Renal cortical epithelial cell (primary cell): ENCODE measurements around the gene OR51E1. TPM values are rescaled to one million over a fixed set of nuclear protein-coding genes. Genes with fewer than 3 reads are reported as not detected.

Source experiments
- DNase-seq: peaks from one replicate; pipeline ENCODE4 v3.0.0-alpha.2; 2011; ENCODE audit warnings: low read depth
- total RNA-seq: library from RNA; depleted of rRNA; stranded (reverse); fragments of >200 nt; gene quantifications from 2 replicates; pipeline ENCODE4 v1.2.3, GENCODE V29; 2014

Gene OR51E1
- total RNA-seq, 1 donor from 2014 or later: not detected

DNA sequence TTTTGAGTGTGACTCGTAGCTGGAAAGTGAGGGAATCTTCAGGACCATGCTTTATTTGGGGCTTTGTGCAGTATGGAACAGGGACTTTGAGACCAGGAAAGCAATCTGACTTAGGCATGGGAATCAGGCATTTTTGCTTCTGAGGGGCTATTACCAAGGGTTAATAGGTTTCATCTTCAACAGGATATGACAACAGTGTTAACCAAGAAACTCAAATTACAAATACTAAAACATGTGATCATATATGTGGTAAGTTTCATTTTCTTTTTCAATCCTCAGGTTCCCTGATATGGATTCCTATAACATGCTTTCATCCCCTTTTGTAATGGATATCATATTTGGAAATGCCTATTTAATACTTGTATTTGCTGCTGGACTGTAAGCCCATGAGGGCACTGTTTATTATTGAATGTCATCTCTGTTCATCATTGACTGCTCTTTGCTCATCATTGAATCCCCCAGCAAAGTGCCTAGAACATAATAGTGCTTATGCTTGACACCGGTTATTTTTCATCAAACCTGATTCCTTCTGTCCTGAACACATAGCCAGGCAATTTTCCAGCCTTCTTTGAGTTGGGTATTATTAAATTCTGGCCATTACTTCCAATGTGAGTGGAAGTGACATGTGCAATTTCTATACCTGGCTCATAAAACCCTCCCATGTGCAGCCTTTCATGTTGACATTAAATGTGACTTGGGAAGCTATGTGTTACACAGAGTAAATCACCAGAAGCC lies 11.0 kb downstream of the OR51E1 start:
- DNase-seq: no peak

DNA sequence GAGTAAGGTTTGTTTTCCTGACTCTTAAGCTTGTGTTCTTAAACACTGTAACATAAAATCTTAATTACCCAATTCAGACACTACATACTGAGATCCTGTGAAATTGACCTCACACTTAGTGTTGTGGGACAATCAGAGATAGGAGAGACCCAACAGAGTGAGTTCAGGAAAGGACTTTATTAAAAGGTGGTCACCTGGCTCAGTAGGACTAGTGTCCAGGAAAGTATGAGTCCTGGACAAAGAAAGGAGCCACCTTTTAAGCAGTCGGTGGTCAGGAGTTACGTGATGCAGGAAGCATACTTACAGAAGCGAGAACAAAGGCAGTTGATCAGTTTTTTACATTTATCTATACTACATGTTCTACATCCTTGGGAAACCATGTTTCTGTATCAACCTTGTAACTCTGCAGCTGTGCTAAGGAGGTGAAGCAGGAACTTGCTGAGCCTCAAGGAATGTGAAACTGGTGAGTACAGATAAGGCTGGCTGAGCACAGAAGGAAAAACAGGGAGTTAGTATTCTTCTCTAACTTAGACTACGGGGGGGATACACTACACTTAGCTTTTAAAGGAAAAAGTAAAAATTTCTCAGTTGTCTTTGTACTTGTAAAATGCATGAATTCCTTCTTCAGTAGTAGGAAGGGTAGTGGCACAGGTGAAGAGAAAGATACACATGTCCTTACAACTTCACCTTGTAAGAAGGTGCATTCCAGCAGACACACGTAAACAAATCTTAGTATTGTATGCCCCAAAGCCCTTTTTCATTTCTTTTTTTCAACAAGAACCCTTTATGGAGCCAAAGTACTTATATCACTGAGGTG lies 15.1 kb downstream of the OR51E1 start:
- peak; percentile 19 for DNase-seq

DNA sequence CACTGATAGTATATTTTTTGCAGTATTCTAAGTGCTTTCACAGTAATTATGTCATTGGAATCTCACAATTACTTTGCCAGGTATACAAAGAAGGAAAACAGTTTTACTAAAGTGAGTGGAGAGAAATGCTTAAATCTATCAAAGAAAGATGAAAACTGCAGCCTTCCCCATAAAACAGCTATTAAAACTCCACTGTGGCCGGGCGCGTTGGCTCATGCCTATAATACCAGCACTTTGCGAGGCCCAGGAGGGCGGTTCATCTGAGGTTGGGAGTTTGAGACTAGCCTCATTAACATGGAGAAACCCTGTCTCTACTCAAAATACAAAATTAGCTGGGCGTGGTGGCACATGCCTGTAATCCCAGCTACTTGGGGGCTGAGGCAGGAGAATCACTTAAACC lies 19.1 kb downstream of the OR51E1 start:
- DNase-seq: no peak

DNA sequence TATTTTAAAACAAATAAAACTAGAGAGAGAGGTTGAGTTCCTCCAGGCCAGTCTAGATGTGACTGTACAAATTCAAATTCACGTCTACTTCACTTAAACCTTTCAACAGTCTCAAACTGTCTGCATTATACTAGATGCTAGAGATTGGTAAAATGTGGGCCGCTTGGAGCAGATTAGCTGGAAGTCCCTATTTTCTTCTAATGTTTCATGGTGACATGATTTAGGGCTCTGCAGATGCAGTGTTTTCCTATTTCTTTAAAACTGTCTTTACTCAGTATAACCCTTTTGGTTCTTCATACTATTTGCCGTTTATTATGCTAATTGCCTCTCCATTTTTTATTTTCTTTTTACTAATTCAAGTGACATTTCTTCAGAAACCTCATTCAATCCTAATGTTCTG lies 20.4 kb downstream of the OR51E1 start:
- DNase-seq: no peak

DNA sequence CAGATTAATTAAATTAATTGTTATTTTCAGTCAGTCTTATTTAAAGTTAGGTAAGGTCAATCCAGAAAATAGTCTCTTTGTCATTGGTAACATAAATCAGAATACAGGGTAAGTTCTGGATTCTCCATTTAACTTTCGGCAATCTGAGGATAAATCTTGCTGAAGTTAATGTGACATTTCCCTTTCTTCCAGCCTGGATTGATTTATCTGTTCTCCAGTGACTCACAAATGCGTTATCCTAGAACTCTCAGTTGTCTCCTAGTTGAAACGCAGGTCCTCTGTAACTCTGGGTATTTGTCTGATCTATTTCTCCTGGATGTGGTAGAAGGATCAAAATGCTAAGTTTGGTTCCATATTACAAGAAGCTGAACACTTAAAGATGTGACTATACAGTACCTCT lies 21.0 kb downstream of the OR51E1 start:
- DNase-seq: no peak

DNA sequence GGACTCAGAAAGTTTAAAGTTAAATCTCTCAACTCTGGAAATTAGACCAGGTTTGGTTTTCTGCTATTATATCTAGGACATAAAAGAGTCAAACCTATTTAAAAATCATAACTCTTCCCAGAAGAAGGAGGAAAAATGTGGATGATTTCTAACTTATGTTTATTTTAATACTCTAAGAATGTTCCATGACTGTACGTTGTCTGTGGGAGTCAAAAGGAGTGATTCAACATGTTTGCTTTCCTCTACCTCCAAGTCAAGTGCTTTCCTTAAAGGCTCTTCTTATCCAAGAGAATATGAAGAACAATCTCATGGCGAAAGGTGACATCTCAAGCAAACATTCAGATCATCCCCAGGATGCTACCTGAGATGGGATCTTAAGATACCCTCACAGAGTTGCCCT lies 21.6 kb downstream of the OR51E1 start:
- DNase-seq: no peak

DNA sequence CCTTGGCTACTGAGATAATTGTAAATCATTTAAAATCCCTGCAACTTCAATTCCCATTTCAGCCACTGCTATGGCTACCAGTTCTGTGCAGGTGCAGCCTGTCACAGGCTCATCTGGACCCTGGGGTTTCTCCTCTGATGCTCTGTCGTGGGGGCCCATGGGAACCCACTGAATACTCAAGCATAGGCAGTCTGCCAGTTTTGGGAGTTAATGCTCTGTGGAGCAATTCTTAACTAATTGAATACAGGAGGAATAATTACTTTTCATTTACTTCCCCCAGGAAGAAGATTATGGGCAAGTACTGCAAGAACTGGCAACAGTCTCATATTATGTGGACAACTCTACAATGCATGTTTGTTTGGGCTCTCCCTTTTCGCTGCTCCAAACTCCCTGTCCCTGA lies 28.0 kb downstream of the OR51E1 start:
- no peak for DNase-seq

DNA sequence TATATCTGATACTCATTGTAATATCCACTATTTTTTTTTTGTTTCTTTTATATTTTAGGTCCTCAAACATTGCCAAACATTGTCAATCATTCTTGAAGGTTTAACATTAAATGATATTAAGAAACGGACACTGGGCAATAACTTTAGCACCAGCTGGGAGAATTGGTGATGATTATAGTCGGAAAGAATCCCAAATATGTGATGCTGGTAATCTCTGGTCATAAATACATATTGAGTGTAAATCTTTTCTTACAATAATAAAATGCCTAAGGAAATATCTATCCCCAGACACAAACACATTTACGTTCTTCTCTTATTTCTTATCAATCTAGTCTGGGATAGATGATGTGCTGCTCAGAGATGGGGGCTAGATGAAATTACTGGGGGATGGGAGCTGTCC lies 28.7 kb downstream of the OR51E1 start:
- DNase-seq: peak; percentile 19

DNA sequence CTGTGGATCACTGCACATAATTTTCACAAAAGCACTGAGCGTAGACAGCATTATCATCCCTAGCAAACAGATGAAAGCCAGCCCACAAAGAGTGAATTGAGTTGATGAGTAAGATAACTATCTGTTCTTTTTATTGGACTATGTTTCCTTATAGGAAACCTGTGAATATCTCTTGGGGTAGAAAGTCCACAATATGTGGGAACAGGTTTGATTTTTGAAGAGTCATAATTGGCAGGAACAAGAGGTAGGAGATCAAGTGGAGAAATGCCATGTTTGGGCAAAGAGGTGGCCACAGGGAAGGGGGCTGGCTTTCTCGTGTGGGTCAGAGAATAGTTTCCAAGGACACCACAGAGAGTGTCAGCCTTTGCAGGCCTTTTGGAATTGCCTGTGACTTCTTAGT lies 30.0 kb downstream of the OR51E1 start:
- DNase-seq: no peak

DNA sequence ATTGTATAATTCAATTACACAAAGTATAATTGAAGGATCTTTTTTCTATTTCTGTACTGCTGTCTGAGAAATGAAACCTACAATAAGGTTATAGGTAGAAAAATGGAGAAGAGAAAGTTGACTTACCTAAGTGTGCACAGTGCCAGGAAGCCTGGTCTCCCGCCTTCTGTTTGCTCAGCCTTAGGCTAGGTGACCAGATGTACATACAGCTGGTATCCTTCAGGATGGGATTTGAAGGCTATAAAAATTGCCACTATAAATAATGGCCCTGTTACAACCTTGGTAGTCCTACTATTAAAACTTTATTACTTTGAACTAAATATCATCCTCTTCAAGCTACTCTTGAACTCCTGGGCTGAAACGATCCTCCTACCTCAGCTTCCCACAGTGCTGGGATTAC lies 34.2 kb downstream of the OR51E1 start:
- DNase-seq: no peak

DNA sequence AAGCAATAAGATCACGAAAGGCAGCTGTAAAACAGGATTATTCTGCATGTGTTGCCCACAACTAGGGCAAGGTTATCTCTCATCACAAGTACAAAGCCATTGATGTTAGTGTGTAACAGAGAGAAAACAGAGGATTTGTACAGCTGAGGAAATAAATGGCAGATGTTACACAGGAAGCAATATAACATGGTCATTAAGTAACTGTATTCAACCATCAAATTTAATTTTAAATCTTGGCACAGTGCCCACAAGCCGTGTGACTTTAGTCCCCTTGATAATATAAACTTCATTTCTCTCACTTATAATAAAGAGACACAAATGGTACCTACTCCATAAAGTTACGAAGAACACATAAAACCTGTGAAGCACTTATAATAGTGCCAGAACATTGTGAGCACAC lies 36.6 kb downstream of the OR51E1 start:
- DNase-seq: no peak

DNA sequence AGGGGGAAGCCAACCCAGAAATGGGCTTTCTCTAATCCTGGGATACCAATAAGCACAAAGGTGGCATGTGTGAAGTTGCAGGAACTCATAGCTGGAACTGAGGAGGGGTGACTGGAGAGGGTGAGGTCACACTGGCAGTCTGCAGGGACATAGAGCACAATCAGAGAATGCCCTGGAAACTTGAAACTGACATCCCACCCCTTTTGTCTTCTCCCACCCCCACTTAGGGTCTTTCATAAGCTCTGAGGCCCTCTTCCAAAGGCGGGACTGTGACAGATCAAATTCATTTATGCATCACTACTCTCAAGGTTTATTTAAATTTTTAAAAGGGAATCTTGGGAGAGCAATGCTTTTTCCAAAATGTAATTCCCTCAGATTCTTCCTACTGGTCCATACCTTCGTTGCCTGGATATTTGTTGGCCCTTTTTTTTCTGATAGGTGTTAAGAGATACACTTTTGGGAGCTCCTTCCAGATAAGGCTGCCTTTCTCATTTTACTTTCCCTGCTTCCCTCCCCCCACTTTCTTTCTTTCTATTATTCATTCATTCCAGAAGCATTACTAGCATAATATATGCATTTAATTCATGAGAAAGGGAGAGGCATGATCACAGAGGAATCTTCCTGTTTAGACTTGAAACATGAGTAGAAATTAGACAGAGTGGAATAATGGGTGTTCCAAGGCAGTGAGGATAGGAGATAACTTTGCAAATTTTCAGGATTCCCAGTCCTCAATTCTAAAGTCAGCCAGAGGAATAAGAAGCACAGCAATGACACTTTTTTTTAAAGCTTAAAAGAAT lies 39.0 kb downstream of the OR51E1 start:
- DNase-seq: peak; percentile 18

DNA sequence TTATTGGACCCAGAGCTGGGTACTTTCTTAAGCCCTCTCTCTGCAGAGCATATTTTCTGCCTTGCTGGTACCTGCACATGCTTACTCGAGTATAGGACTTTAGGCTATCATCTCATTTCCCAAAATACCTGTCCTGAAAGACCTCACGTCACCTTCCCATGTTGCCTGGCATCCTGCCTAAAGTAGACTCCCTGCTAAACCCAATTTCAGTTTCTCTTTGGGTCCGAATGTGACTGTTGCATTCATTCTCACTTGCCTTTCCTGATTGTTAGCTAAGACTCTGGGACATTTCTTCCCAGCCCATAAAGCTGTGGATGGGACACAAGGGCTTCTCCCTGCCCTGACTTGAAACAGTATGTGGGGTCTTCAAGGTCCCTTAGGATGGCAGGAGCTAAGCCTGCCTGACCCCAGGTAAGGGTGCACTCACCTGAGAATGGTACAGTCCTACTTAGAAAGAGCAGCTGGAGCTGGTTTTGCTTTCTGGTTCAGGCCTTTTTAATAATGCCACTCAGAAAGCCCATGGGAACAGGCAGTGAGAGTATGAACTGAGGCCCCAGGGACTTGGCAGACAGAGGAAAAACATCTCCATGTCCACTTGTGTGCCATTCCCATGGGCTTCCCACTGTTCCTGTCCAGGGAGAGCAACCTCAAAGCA lies 41.0 kb downstream of the OR51E1 start:
- no peak for DNase-seq

DNA sequence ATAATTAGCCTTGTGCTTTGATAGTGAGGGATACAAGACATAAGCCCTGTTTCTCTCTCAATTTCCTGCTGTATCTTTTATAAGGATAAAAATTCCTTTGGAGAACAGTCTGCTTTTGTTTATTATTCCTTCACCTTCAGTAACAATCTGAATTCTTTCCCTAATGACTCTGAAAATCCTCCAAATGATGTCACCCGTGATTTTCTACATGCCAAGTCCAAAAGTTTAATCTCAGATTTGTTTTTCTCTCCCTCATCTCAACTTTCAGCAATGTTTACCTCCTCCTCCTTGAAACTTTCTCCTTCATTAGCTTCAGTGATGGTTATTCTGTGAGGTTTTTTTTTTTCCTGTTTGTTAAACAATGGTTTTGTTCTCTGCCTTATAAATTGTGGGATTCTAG lies 51.7 kb downstream of the OR51E1 start:
- DNase-seq: no peak

DNA sequence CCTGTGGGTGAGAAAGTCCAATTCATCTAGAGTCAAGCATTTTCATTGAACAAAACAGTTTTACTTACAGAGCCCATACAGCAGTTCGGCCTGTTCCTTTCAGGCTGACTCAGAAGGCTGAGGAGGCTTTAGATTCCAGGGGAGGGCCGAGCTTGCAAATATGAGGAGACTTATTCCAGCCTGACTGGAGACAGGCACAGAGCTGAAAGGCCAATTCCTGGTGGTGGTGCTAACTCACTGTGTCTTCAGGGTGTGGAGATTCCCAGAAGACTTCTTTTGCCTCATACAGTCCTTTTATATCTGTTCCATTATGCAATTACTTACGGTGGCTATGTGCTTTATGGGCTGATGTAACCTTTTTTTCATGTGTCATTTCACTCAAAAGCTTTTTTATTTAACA lies 53.8 kb downstream of the OR51E1 start, which contains the start of gene OR51E2:
OR51E2 (minus strand) TSS at position 269 of the 400 bp plus-strand sequence. CDS start 15,142 bp downstream, outside the sequence.
- no peak for DNase-seq

DNA sequence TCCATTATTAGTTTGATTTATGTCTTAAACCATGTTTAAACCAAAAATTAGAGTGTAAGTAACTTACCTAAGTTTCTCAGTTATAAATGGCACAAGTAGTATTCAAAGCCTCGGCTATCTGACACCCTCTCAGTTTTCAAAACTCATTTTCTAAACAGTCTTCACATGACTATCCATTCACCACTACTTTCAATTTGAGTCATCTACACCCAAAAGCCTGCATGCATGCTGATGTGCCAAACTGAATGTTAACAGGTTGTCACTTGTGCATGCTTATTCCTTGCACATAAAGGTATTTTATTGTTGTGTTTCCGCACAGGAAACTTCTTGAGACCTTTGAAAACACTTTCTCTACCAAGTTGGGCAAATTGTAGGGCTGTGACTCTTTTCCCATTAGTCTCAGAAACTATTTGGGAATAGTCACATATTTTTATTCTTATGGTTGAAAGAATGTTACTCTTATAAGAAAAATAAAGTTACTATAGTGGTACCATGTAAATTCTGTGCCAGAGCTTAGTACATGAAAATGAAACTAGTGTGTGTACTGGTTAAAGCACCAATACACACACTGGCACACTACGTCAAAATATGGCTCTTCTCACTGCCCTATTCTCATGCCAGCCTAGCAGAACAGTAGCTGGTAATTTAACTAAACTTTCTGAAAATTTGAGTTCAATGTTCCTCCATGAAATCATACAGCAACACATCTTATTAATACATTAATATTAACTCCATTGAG lies 56.1 kb downstream of the OR51E1 start:
- no peak for DNase-seq

DNA sequence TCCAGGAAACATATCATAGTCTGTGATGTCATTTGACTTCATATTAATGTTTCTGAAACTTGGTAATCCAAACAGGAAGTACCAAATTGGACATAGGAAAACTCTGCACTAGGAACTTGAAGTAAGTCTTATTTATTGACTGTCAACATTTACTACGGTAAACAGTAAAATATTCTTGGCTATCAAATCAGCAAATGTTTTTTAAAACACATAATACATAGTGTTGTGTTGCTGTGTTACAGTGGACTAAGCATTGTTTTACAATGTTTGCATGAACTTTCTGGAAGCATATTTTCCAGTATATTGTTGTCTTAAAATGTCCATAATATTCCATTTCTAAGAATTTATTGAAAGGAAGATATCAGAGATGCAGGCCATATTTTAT lies 56.6 kb downstream of the OR51E1 start:
- DNase-seq: no peak

DNA sequence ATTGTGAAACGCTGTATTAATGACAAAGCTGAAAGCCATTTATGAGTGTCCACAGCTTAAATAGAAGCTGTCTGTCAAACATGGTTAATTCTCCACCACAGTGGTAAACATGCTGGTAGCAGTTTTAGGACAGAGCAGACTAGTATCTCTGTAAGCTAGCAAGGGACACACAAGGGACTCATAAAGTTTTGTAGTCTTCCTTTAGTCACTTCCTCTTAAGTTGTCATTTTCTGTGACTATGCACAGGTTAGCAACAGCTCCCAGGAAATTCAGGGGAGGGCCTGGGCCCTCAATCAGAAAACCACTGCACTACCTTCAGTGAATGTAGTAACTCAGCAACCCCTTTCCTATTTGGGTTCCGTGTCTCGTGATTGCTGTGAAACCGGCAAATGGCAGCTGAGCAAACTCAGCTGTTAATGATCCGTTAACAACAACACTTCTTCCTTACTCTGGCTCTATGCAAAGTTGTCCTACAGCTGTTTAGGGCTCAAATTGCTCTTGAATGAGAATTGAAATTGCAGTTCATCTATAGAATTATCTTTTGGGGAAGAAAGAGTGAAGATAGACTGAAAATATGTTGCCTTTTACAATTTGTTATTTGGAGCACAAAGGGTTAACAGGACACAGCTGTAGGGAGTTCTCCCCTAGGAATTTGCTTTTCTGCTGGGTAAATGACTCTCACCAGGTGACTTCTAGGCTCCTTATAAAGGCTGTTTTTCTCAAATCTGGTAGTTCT lies 60.4 kb downstream of the OR51E1 start, which contains the start of gene MMP26:
MMP26 (plus strand) TSS at position 731 of the 736 bp plus-strand sequence.
- DNase-seq: peak; percentile 42

DNA sequence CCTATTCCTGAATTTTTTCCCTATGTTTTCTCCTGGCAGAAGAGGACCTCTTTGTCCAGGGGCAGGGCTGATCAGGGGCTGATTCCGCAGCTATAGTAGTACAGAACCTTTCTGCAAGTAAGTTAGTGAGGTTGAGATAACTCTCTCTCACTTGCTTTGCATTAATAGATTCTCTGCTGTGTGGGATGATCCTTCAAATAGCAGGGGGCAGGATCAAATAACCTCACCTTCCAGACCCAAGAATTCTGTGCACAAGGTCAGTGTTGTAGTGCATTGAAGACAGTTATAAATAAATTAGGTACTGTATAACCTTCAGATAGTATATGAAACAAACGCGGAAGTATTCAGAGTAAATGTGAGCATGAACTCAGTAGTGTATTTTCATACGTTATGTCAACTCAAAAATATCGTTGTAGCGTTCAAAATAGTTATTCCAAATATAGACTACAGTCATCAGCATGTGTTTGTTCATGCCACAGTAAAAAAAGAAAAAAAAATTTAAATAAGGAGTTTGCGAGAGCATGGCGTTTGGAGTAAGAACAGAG lies 61.1 kb downstream of the OR51E1 start:
- DNase-seq: no peak
